Nephron progenitor cell (in vitro differentiated cells): ENCODE results near the gene PADI2.

Experiments
- DNase-seq: peaks from one replicate; pipeline ENCODE4 v3.0.0; 2021
- H3K27ac Mint-ChIP-seq: 2 replicates; pipeline ENCODE4 v1.8.0; 2021; ENCODE audit warnings: mild to moderate bottlenecking, moderate library complexity, mixed read lengths
- H3K27me3 Mint-ChIP-seq: 2 replicates; pipeline ENCODE4 v1.8.0; 2021; ENCODE audit warnings: mild to moderate bottlenecking, low read depth, mixed read lengths; ENCODE audit not compliant: poor library complexity
- H3K36me3 Mint-ChIP-seq: 2 replicates; pipeline ENCODE4 v1.8.0; 2021; ENCODE audit warnings: low read depth, mixed read lengths
- H3K4me1 Mint-ChIP-seq: 2 replicates; pipeline ENCODE4 v1.8.0; 2021; ENCODE audit warnings: mixed read lengths
- H3K4me3 Mint-ChIP-seq: 2 replicates; pipeline ENCODE4 v1.8.0; 2021; ENCODE audit warnings: mild to moderate bottlenecking, moderate library complexity, mixed read lengths
- H3K9me3 Mint-ChIP-seq: 2 replicates; pipeline ENCODE4 v1.8.0; 2021; ENCODE audit warnings: mild to moderate bottlenecking, moderate library complexity, mixed read lengths
- TF ChIP-seq, protein P1 (sequence below): fragments of 200-600 bp; sonication (generic); IDR thresholded peaks from 2 replicates; pipeline ENCODE4 v1.5.0; 2021; ENCODE audit warnings: antibody characterized with exemption

The PADI2 gene

GRCh38 chr1:17125756-17126237 lies 6.5 kb upstream of the PADI2 start:
- Mint-ChIP-seq H3K9me3 (no peaks in the 10 kb centered on the region), H3K27me3 (peaks cover 29% of the 10 kb centered on the region), H3K4me1 (peaks cover 25% of the 10 kb centered on the region), H3K27ac (no peak overlapping the region), H3K36me3 (no peaks in the 10 kb centered on the region), H3K4me3 (no peak overlapping the region)
- TF ChIP-seq, protein P1, sequence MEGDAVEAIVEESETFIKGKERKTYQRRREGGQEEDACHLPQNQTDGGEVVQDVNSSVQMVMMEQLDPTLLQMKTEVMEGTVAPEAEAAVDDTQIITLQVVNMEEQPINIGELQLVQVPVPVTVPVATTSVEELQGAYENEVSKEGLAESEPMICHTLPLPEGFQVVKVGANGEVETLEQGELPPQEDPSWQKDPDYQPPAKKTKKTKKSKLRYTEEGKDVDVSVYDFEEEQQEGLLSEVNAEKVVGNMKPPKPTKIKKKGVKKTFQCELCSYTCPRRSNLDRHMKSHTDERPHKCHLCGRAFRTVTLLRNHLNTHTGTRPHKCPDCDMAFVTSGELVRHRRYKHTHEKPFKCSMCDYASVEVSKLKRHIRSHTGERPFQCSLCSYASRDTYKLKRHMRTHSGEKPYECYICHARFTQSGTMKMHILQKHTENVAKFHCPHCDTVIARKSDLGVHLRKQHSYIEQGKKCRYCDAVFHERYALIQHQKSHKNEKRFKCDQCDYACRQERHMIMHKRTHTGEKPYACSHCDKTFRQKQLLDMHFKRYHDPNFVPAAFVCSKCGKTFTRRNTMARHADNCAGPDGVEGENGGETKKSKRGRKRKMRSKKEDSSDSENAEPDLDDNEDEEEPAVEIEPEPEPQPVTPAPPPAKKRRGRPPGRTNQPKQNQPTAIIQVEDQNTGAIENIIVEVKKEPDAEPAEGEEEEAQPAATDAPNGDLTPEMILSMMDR, result peak; percentile 98
- peak; percentile 98 for DNase-seq

DNA sequence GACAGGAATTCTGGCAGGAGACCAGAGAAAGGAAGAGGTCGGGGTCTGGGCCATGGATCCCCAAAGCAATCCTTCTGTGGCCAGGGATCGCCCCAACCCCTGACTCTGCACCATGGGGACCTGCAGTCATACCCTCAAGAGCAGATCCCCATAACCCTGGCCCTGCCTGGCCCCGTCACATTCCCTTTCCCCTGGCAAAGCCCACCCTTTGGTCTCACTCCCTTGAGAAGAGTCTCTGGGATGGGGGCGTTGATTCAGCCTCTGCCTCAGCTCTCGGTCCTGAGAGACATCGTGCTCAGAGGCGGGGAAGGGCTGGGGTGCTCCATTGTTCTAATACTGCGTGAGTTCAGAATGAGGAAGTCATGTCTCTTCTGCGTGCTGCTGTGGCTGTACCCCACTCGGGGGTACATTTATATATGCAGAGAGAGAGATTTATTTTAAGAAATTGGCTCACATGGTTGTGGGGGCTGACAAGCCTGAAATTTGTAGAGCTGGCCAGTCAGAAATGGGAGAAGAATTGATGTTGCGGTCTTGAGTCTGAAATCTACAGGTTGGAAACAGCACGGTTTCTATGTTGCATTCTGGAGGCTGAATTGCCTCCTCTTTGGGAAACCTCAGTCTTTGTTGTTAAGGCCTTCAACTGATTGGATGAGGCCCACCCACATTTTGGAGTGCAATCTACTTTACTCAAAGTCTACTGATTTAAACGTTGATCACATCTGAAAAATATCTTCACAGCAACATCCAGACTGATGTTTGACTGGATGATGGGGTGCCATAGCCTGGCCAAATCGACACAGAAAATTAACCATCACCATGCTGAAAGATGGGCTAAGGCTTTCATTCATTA lies 4.2 kb upstream of the PADI2 start:
- Mint-ChIP-seq H3K4me1 (peaks cover 41% of the 10 kb centered on the region), H3K4me3 (no peak overlapping the region), H3K27ac (peak overlapping the region; percentile 16), H3K36me3 (no peaks in the 10 kb centered on the region), H3K9me3 (no peaks in the 10 kb centered on the region), H3K27me3 (peaks cover 43% of the 10 kb centered on the region)
- DNase-seq, result no peak
- TF ChIP-seq, protein P1, result no peak

DNA sequence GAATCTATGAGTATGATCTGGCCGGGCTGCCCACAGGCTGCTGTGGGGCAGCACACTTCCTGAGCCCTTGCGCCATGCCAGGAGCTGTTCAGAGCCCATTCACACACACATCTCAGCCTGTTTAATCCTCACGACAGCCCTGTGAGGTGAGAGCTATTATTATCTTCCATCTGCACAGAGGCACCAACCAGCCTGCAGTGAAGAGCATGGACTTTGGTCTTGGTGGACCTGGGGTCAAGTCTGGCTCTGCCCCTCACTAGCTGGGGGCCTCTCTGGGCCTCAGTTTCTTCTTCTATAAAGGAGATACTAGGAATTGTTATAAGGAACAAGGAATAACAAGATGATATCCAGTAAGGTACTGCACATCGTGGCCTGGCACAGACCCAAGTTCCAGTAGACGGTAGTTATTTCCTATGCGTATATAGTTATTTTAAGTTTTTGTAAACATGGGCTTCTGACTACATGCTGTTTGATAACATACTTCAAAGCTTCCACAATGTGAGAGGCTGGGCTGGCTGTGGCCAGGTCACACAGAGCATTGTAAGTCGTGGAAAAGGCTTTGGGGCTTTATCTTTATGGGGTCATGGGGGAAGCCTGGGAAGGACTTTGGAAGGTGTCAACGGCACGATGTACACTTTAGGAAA lies 3.4 kb upstream of the PADI2 start:
- Mint-ChIP-seq H3K4me1 (peaks cover 46% of the 10 kb centered on the region), H3K9me3 (no peaks in the 10 kb centered on the region), H3K36me3 (no peaks in the 10 kb centered on the region), H3K27ac (peak overlapping the region; percentile 16), H3K4me3 (no peak overlapping the region), H3K27me3 (peaks cover 51% of the 10 kb centered on the region)
- DNase-seq, result no peak
- TF ChIP-seq, protein P1, result no peak

GRCh38 chr1:17121881-17122280 lies 2.6 kb upstream of the PADI2 start:
- DNase-seq, result no peak
- H3K4me3 Mint-ChIP-seq, result no peak overlapping the region
- H3K27ac Mint-ChIP-seq, result no peak overlapping the region

DNA sequence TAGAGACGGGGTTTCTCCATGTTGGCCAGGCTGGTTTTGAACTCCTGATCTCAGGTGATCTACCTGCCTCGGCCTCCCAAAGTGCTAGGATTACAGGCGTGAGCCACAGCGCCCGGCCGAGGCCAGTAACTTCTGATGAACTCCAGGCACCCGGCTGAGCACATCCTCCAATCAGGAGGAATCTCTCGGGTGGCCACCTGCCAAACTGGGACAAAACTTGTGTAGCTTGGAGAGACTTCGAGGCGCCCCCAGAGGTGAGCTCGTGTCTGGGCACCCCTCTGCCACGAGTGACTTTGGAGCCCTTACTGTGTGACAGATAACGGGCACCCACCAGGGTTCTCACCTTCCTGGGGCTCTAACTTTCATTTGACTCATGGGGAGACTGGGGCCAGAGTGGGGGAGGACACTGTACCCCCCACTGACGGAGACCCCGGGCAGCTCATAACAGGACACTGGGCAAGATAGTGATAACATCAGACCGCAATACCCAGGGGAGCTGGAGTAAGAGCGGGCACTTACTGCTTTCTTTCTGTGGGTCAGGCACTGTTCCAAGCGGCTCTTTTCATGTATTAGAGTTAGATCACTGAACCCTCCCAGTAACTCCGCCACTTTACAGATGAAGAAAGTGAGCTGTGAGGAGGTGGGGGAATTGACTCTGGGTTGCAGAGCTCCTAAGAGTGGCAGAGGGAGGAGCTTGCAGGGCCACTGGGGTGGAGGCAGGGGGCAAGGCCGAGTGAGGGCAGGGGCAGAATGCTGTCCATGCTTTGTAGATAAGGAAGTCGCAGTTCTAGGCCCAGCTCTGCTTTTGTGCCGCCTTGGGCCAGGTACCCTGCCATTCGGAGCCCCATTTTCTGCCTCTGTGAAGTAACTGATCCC lies 1.9 kb upstream of the PADI2 start:
- no peak overlapping the region for H3K4me3 Mint-ChIP-seq
- no peak for DNase-seq
- peak overlapping the region; percentile 84 for H3K27ac Mint-ChIP-seq
- H3K27me3 Mint-ChIP-seq, result peaks cover 60% of the 10 kb centered on the region
- H3K9me3 Mint-ChIP-seq, result no peaks in the 10 kb centered on the region
- peaks cover 46% of the 10 kb centered on the region for H3K4me1 Mint-ChIP-seq
- no peaks in the 10 kb centered on the region for H3K36me3 Mint-ChIP-seq
- TF ChIP-seq, protein P1, result no peak

More at GRCh38 chr1:17121881-17122280, 2.6 kb upstream of the PADI2 start:
- H3K27me3 Mint-ChIP-seq, result peaks cover 58% of the 10 kb centered on the region
- H3K4me1 Mint-ChIP-seq, result peaks cover 46% of the 10 kb centered on the region
- H3K9me3 Mint-ChIP-seq, result no peaks in the 10 kb centered on the region
- H3K36me3 Mint-ChIP-seq, result no peaks in the 10 kb centered on the region
- TF ChIP-seq, protein P1, result no peak
